HG03025 (cell line): Measurements from ENCODE around the gene MSI2.

ENCODE experiments used
- ATAC-seq: cut with Tn5 transposase; IDR thresholded peaks from one replicate; pipeline ENCODE4 v1.9.1; 2021; ENCODE audit warnings: mild to moderate bottlenecking, moderate library complexity; ENCODE audit not compliant: unreplicated experiment, low FRiP score

MSI2 gene

GRCh38 chr17:57559634-57560318 lies 303.5 kb downstream of the MSI2 start:
- no peak for ATAC-seq

GRCh38 chr17:57560319-57560705 lies 304.0 kb downstream of the MSI2 start:
- no peak for ATAC-seq

GRCh38 chr17:57561072-57561861 lies 304.9 kb downstream of the MSI2 start:
- no peak for ATAC-seq

- no peak for ATAC-seq
Observed at GRCh38 chr17:57562184-57562698, 305.9 kb downstream of the MSI2 start.

DNA sequence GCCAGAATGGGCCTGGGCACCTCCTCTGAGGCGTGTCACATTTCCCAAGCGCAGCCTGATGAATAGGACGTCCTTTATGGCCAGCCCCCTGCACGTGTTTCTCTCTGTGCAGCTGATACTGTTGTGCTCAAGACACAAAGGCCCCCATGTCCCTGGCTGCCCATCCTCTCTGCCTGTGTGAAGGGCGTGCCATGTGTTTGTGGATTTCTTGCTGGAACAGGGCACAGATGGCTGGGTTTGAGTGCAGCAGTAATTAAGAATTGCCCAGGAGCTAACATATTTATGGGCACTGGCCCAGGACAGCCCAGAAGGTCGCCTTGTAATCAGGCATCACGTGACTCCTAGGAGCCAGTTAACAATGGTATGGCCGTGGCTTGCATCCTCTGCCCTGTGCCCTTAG lies 307.6 kb downstream of the MSI2 start:
- ATAC-seq: no peak

DNA sequence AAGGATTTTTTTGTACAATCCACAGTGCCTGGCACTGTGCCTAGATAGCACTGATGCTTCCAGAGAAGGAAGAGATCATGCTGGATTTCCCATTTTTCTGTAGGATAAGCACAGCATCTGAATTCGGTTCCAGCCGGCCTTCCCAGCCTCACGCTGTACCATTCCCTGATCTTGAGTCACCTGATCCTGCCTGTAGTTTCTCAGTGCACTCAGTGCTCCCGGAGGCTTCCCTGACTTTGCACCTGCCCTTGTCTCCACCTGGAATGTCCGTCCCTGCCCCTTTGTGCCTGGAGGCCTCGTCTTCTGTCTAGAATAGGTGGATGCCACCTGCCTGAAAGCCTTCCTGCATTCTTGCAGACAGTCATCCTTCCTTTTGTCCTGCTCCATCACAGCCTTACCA lies 308.9 kb downstream of the MSI2 start:
- no peak for ATAC-seq

- ATAC-seq: no peak
Observed at GRCh38 chr17:57566721-57567120, 310.4 kb downstream of the MSI2 start.

DNA sequence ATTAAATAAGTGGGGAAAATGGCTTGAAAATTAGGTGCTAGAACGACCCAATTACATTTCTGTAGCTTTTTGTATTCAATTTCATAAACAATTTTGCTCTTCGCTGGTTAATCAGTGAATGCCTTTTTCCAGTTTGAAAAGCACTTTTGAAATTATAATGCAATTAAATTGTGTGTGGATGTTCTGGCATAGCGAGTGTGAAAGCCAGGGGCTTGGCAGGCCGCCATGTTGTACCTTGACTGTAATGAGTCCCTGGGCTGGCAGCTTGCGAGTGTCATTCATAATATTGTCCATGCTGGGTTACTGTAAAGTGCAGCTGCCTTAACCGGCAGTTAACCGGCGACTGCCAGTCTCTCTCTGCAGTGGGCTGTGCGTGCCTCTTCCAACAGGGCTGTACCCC lies 310.9 kb downstream of the MSI2 start:
- no peak for ATAC-seq

DNA sequence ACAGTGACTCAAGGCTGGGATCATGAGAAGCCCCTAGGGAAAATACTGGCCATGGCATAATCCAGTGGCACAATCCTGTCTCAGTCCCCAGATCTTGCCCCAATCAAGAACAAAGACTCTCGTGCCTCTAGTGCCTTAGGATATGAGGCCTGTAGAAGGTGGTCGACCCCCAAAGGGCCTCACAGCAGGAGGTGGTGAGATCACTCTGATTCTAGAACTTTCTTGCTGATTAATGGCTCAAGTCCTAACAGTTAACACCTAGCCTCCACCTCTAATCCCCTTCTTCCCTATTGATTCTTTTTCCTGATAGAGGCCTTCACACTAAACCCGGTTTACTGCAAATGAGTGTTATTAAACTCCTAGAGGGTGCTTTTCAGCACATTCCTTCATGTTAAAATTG lies 312.0 kb downstream of the MSI2 start:
- ATAC-seq: no peak

DNA sequence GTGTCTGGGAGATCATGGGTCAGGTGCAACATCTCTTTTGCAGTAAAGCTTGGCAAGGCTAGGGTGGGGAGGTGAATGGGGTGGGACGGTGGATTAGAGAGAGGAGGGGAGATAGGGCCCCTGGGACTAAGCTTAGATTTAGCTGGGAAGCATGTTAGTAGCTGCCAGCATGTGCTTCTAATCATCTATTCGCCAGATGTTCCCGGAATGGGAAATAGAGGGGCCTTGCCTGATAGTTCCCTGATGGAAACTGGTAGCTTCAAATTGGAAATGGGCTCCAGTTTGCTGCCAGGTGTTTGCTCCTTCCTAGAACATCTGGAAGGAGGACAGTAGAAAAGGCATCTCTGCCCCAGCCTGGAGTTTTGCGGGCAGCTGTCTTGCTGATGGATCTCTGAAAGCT lies 312.7 kb downstream of the MSI2 start:
- no peak for ATAC-seq

GRCh38 chr17:57569853-57570252 lies 313.5 kb downstream of the MSI2 start:
- no peak for ATAC-seq

GRCh38 chr17:57570724-57571344 lies 314.5 kb downstream of the MSI2 start:
- no peak for ATAC-seq

GRCh38 chr17:57572062-57572461 lies 315.7 kb downstream of the MSI2 start:
- no peak for ATAC-seq

DNA sequence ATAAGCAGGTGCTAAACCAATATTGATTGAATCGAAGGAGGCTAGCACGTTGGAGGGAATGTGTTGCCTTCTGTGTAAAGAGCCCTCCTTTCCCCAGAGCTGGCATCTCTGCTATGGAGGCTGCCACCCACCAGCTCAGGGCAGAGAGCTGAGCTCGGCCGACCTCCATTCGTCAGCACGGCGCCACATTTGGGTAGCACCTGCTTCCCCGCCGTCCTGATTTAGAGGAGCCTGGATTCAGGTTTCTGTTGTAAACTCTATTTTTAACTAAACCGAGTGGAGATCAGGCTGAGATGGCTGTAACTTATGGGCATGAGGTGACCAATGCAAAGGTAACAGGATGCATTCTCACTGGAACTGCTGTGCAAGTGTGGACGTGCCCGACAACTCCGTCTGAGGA lies 316.3 kb downstream of the MSI2 start:
- no peak for ATAC-seq

GRCh38 chr17:57574040-57574513 lies 317.8 kb downstream of the MSI2 start:
- no peak for ATAC-seq

DNA sequence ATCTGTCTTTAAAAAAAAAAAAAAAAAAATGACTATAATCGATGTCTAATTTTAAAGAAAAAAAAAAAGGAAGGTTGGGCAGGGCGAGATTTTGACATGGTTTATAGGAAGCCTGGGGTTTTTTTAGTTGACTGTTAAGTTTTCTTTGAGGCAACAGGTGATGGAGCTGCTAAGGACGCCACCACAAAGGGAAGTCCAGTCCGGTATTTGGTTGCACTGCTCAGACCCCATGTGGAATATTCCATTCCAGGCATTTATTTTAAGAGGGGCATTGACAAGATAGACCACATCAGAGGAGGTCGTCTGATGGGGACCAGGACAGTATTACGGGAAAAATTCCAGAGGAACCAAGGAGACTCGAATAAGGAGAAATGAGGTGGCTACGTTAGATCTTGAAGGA lies 320.4 kb downstream of the MSI2 start:
- ATAC-seq: no peak

- no peak for ATAC-seq
Observed at GRCh38 chr17:57577751-57578607, 321.7 kb downstream of the MSI2 start.

GRCh38 chr17:57578608-57579225 lies 322.4 kb downstream of the MSI2 start:
- no peak for ATAC-seq

- no peak for ATAC-seq
Observed at GRCh38 chr17:57579245-57579644, 322.9 kb downstream of the MSI2 start.
